Cardiac muscle cell (in vitro differentiated cells and primary cell): ENCODE measurements around the gene SI. TPM values are rescaled to one million over a fixed set of nuclear protein-coding genes. Genes with fewer than 3 reads are reported as not detected.
"Not testable (repeated sequence)": the region's sequence is repeated elsewhere in the genome, so short reads cannot be mapped to it uniquely, and the experiment has no call there.

Experiments
- DNase-seq, 2 donors: peaks; one replicate each; pipeline versions ENCODE4 v3.0.0 to v3.0.0-alpha.2; 2010 to 2017; ENCODE audit warnings: low read depth in 1 of 2, low spot score in 1 of 2
- H3K27ac ChIP-seq: fragments of 200-600 bp; sonication (generic); 2 replicates; pipeline ENCODE4 v1.5.1; 2016
- H3K27me3 ChIP-seq: fragments of 200-600 bp; sonication (generic); 2 replicates; pipeline ENCODE4 v1.6.0; 2016; ENCODE audit warnings: control low read depth
- H3K36me3 ChIP-seq: fragments of 200-600 bp; sonication (generic); 2 replicates; pipeline ENCODE4 v1.5.1; 2016; ENCODE audit warnings: control low read depth
- H3K4me1 ChIP-seq: fragments of 200-600 bp; sonication (generic); 2 replicates; pipeline ENCODE4 v1.8.1; 2017; ENCODE audit warnings: low read depth, mild to moderate bottlenecking, mixed run types
- H3K4me3 ChIP-seq: fragments of 200-600 bp; sonication (generic); 2 replicates; pipeline ENCODE4 v1.5.1; 2016; ENCODE audit warnings: mild to moderate bottlenecking
- H3K9me3 ChIP-seq: fragments of 200-600 bp; sonication (generic); 2 replicates; pipeline ENCODE4 v1.5.1; 2017; ENCODE audit warnings: low read depth, mild to moderate bottlenecking, control low read depth
- polyA plus RNA-seq: library from polyadenylated mRNA; unstranded; fragments of >200 nt; fragmentation: Nextera tagmentation; extraction: Ambion mirVana; gene quantifications from 2 replicates; pipeline ENCODE4 v1.2.1, GENCODE V29; 2016
- total RNA-seq: library from RNA; depleted of rRNA; stranded (reverse); fragments of >200 nt; gene quantifications from 2 replicates; pipeline ENCODE4 v1.2.3, GENCODE V29; 2016
- TF ChIP-seq, protein P1 (sequence below): IDR thresholded peaks from 2 replicates; pipeline ENCODE4 v1.5.1; 2012; ENCODE audit warnings: low read depth, mild to moderate bottlenecking, low read length

The SI gene
- total and polyA plus RNA-seq, 2 experiments from 2014 or later, result not detected

DNA sequence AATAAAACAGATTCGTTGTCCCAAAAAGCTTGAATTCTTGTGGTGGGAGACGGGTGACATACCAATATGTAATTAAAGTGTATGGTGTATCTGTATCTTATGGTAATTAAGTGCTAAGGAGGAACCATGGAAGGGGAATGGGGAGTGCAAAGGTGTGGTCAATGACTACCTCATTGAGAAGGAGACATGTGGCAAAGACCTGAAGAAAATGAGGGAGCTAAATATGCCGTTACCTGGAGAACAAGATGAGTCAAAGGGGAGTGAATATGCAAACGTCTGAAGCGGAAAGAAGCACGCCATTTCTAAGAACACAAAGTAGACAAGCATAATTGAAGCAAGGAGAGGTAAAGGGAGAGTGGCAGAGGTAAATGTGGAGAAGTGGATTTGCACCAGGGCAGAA is 115.7 kb downstream of the SI start:
- DNase-seq, result no peak
- no peaks in the 10 kb centered on the region for H3K27me3 ChIP-seq
- no peak overlapping the region for H3K4me3 ChIP-seq
- no peaks in the 10 kb centered on the region for H3K9me3 ChIP-seq
- H3K27ac ChIP-seq, result no peak overlapping the region
- no peaks in the 10 kb centered on the region for H3K36me3 ChIP-seq
- TF ChIP-seq, protein P1, sequence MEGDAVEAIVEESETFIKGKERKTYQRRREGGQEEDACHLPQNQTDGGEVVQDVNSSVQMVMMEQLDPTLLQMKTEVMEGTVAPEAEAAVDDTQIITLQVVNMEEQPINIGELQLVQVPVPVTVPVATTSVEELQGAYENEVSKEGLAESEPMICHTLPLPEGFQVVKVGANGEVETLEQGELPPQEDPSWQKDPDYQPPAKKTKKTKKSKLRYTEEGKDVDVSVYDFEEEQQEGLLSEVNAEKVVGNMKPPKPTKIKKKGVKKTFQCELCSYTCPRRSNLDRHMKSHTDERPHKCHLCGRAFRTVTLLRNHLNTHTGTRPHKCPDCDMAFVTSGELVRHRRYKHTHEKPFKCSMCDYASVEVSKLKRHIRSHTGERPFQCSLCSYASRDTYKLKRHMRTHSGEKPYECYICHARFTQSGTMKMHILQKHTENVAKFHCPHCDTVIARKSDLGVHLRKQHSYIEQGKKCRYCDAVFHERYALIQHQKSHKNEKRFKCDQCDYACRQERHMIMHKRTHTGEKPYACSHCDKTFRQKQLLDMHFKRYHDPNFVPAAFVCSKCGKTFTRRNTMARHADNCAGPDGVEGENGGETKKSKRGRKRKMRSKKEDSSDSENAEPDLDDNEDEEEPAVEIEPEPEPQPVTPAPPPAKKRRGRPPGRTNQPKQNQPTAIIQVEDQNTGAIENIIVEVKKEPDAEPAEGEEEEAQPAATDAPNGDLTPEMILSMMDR, result no peak
- H3K4me1 ChIP-seq, result no peaks in the 10 kb centered on the region

DNA sequence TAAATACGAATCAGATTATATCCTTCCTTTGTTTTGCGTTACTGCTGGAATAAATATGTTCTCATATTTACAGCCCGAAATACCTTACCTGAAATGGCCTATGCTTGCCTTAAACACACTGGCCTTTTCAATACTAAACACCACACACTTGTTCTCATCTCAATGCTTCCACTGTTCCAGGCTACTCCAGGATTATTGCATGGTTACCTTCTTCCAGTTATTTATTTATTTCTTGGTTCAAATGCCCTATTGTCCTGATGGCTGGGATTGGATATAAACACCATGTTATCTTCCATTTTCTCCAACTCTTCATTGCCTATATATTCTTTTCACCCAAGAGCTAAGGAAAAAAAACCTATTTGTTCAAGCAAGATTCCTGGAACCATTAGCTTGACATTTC is 125.3 kb downstream of the SI start:
- no peak for DNase-seq
- no peaks in the 10 kb centered on the region for H3K4me1 ChIP-seq
- no peak overlapping the region for H3K27ac ChIP-seq
- H3K4me3 ChIP-seq, result no peak overlapping the region
- H3K9me3 ChIP-seq, result no peaks in the 10 kb centered on the region
- no peaks in the 10 kb centered on the region for H3K27me3 ChIP-seq
- TF ChIP-seq, protein P1, result no peak
- H3K36me3 ChIP-seq, result no peaks in the 10 kb centered on the region

DNA sequence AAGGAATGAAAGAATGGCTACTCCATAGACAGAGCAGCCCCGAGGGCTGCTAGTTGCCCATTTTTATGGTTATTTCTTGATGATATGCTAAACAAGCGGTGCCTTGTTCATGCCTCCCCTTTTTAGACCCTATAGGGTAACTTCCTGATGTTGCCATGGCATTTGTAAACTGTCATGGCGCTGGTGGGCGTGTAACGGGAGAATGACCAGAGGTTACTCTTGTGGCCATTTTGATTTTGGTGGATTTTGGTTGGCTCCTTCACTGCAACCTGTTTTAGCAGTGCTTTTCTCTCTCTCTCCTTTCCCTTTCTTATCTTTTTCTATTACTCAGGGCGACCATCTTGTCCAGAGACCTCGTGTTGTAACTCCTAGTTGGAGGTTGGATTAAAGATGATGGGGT is 126.9 kb downstream of the SI start:
- not testable (repeated sequence) for DNase-seq, H3K9me3 ChIP-seq, H3K4me1 ChIP-seq, H3K4me3 ChIP-seq, H3K27me3 ChIP-seq, H3K36me3 ChIP-seq, H3K27ac ChIP-seq

DNA sequence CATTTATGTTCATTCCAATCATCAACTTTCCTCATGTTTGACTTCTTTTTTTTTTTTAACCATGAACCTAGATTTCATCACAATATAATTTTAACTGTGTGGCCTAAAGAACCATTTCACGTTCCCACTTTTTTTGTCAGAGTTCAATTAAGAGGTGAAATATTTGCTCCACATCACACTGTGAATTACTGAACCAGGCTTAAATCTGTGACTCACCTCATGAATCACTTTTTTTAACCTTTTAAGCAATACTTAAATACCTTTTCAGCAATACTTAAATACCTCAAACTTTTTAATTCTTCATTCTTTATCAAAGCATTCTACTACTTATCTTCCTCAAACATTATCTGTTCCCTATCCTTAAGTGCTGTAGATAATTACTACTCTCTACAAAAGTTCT is 137.6 kb downstream of the SI start:
- Histone ChIP-seq H3K4me1 (no peaks in the 10 kb centered on the region), H3K9me3 (no peaks in the 10 kb centered on the region), H3K27me3 (no peaks in the 10 kb centered on the region), H3K36me3 (no peaks in the 10 kb centered on the region), H3K27ac (no peak overlapping the region), H3K4me3 (no peak overlapping the region)
- no peak for DNase-seq
- TF ChIP-seq, protein P1, result no peak

DNA sequence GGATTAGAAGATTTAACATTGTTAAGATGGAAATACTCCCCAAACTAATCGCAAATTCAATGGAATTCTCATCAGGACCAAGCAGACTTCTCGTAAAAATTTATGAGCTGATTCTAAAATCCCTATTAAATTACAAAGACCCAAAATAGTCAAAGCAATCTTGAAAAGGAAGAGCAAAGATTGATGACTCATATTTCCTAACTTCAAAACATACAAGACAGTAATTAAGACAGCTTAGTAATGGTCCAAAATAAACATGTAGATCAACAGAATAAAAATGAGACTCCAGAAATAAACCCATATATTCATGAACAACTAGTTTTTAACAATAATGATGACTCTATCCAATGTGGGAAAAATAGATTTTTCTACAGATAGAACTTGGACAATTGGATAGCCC is 148.7 kb downstream of the SI start:
- no peak overlapping the region for H3K4me3 ChIP-seq
- H3K9me3 ChIP-seq, result no peaks in the 10 kb centered on the region
- H3K4me1 ChIP-seq, result no peaks in the 10 kb centered on the region
- TF ChIP-seq, protein P1, result no peak
- no peak overlapping the region for H3K27ac ChIP-seq
- no peak for DNase-seq
- H3K36me3 ChIP-seq, result no peaks in the 10 kb centered on the region
- H3K27me3 ChIP-seq, result no peaks in the 10 kb centered on the region

Other genes starting within 250 kb of the SI start
- gene SLITRK3, start 117.9 kb upstream of the SI start, total RNA-seq, result 0.18 TPM in 2 replicates
- gene SLITRK3, start 117.9 kb upstream of the SI start, polyA plus RNA-seq, result 0.24 TPM in 1 of 2 replicates, not detected in the other